Measurements from ENCODE around the gene POU2F1.

Gene POU2F1

GRCh38 chr1:167298325-167298724, 77.6 kb downstream of the POU2F1 start:
- Histone ChIP-seq H3K27me3 (ENCODE audit: insufficient read depth, low read depth, severe bottlenecking) (no peaks in the 10 kb centered on the region), H3K9me3 (ENCODE audit: severe bottlenecking) (no peaks in the 10 kb centered on the region), H3K27ac (no peak overlapping the region), H3K36me3 (no peaks in the 10 kb centered on the region), H3K4me3 (ENCODE audit: low read depth, low read length) (no peak overlapping the region)
- no peak for TF ChIP-seq CTCF (IDR thresholded peaks at IDR 0.05; ENCODE audit: low read depth, low read length)
- DNase-seq: no peak

GRCh38 chr1:167301355-167301754, 80.7 kb downstream of the POU2F1 start:
- Histone ChIP-seq H3K9me3 (ENCODE audit: severe bottlenecking) (no peaks in the 10 kb centered on the region), H3K27me3 (ENCODE audit: insufficient read depth, low read depth, severe bottlenecking) (no peaks in the 10 kb centered on the region), H3K4me3 (ENCODE audit: low read depth, low read length) (no peak overlapping the region), H3K27ac (no peak overlapping the region), H3K36me3 (no peaks in the 10 kb centered on the region)
- DNase-seq: no peak
- no peak for TF ChIP-seq CTCF (IDR thresholded peaks at IDR 0.05; ENCODE audit: low read depth, low read length)

GRCh38 chr1:167304165-167304564, 83.5 kb downstream of the POU2F1 start:
- H3K36me3 ChIP-seq: no peaks in the 10 kb centered on the region
- no peak for TF ChIP-seq CTCF (IDR thresholded peaks at IDR 0.05; ENCODE audit: low read depth, low read length)
- H3K9me3 ChIP-seq (ENCODE audit: severe bottlenecking): no peaks in the 10 kb centered on the region
- H3K4me3 ChIP-seq (ENCODE audit: low read depth, low read length): no peak overlapping the region
- no peak for DNase-seq
- no peaks in the 10 kb centered on the region for H3K27me3 ChIP-seq (ENCODE audit: insufficient read depth, low read depth, severe bottlenecking)
- no peak overlapping the region for H3K27ac ChIP-seq

- Histone ChIP-seq H3K36me3 (no peaks in the 10 kb centered on the region), H3K27ac (no peak overlapping the region), H3K9me3 (ENCODE audit: severe bottlenecking) (no peaks in the 10 kb centered on the region), H3K4me3 (ENCODE audit: low read depth, low read length) (no peak overlapping the region), H3K27me3 (ENCODE audit: insufficient read depth, low read depth, severe bottlenecking) (no peaks in the 10 kb centered on the region)
- no peak for TF ChIP-seq CTCF (IDR thresholded peaks at IDR 0.05; ENCODE audit: low read depth, low read length)
- no peak for DNase-seq
Measured at GRCh38 chr1:167305059-167305705, 84.5 kb downstream of the POU2F1 start.

GRCh38 chr1:167305706-167306277, 85.1 kb downstream of the POU2F1 start:
- TF ChIP-seq CTCF (IDR thresholded peaks at IDR 0.05; ENCODE audit: low read depth, low read length): no peak
- no peak overlapping the region for H3K27ac ChIP-seq
- no peaks in the 10 kb centered on the region for H3K36me3 ChIP-seq
- DNase-seq: no peak
- no peak overlapping the region for H3K4me3 ChIP-seq (ENCODE audit: low read depth, low read length)
- H3K27me3 ChIP-seq (ENCODE audit: insufficient read depth, low read depth, severe bottlenecking): no peaks in the 10 kb centered on the region
- no peaks in the 10 kb centered on the region for H3K9me3 ChIP-seq (ENCODE audit: severe bottlenecking)

GRCh38 chr1:167310732-167311131, 90.0 kb downstream of the POU2F1 start:
- Histone ChIP-seq H3K27me3 (ENCODE audit: insufficient read depth, low read depth, severe bottlenecking) (no peaks in the 10 kb centered on the region), H3K4me3 (ENCODE audit: low read depth, low read length) (no peak overlapping the region), H3K27ac (no peak overlapping the region), H3K9me3 (ENCODE audit: severe bottlenecking) (no peaks in the 10 kb centered on the region), H3K36me3 (no peaks in the 10 kb centered on the region)
- no peak for TF ChIP-seq CTCF (IDR thresholded peaks at IDR 0.05; ENCODE audit: low read depth, low read length)
- no peak for DNase-seq

Data from WERI-Rb-1 (cell line).